DMS153 treated with DMSO at 0.1 percent for 48 hours (cell line): ENCODE data around the gene AUTS2.

ENCODE experiments used
- DNase-seq: peaks from one replicate; lab custom pipeline; 2025; ENCODE audit not compliant: unreplicated experiment; lab: John Stamatoyannopoulos, UW

Gene AUTS2

GRCh38 chr7:70657571-70657970 lies 1059.3 kb downstream of the AUTS2 start:
- no peak for DNase-seq

GRCh38 chr7:70657989-70658632 lies 1059.8 kb downstream of the AUTS2 start:
- no peak for DNase-seq

- no peak for DNase-seq
Measured at GRCh38 chr7:70659263-70659662, 1061.0 kb downstream of the AUTS2 start.

- no peak for DNase-seq
Measured at GRCh38 chr7:70660154-70660818, 1062.0 kb downstream of the AUTS2 start.

GRCh38 chr7:70660819-70661191 lies 1062.5 kb downstream of the AUTS2 start:
- DNase-seq: no peak

GRCh38 chr7:70663680-70664079 lies 1065.4 kb downstream of the AUTS2 start:
- DNase-seq: no peak

GRCh38 chr7:70665997-70666396 lies 1067.7 kb downstream of the AUTS2 start:
- no peak for DNase-seq

- DNase-seq: no peak
Measured at GRCh38 chr7:70667406-70667805, 1069.1 kb downstream of the AUTS2 start.

- DNase-seq: no peak
Measured at GRCh38 chr7:70668606-70669358, 1070.5 kb downstream of the AUTS2 start.

- DNase-seq: no peak
Measured at GRCh38 chr7:70669854-70670253, 1071.6 kb downstream of the AUTS2 start.

- no peak for DNase-seq
Measured at GRCh38 chr7:70670288-70670687, 1072.0 kb downstream of the AUTS2 start.

- no peak for DNase-seq
Measured at GRCh38 chr7:70673778-70674570, 1075.7 kb downstream of the AUTS2 start.

- DNase-seq: no peak
Measured at GRCh38 chr7:70674571-70675010, 1076.3 kb downstream of the AUTS2 start.

- no peak for DNase-seq
Measured at GRCh38 chr7:70676243-70676642, 1078.0 kb downstream of the AUTS2 start.

GRCh38 chr7:70678621-70679251 lies 1080.5 kb downstream of the AUTS2 start:
- no peak for DNase-seq

GRCh38 chr7:70679661-70680060 lies 1081.4 kb downstream of the AUTS2 start:
- no peak for DNase-seq

- DNase-seq: no peak
Measured at GRCh38 chr7:70680306-70680705, 1082.0 kb downstream of the AUTS2 start.

GRCh38 chr7:70680743-70681468 lies 1082.6 kb downstream of the AUTS2 start:
- DNase-seq: no peak

GRCh38 chr7:70681469-70682350 lies 1083.4 kb downstream of the AUTS2 start:
- no peak for DNase-seq
